Measurements from ENCODE around the gene RERE.

DNA sequence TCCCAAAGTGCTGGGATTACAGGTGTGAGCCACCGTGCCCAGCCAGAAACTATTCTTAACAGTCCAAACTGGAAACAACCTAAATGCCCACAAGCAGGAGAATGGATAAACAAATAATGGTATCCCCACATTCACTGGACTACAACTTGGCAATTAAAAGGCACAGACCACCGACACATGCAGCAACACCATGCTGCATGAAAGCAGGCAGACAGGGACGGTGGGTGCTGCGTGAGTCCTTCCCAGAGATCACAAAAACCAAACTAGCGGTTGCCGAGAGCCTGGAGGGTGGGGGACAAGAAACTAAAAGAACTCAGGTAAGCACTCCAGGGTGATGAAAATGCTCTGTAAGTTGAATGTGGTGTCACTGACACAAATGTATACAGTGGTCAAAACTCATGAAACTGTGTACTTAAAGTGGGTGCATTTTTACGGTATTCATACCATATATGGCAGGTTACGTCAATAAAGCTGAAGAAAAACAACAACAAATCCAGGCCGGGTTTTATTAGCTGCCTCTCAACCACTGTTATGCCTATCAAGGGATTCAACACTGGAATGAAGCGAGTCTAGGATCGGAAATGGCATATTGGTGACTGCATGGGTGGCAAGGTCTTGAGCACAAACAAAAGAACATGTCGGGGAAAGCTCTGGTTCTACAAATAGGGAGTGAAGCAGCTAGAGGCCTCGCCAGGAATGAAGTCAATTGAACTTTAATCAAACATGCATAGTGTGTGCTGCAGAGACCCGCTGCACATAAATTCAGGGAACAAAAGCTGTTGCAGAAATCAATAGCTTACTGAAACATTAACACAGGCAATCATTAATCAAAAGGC is 447.2 kb downstream of the RERE start:
- TF ChIP-seq, protein P1, sequence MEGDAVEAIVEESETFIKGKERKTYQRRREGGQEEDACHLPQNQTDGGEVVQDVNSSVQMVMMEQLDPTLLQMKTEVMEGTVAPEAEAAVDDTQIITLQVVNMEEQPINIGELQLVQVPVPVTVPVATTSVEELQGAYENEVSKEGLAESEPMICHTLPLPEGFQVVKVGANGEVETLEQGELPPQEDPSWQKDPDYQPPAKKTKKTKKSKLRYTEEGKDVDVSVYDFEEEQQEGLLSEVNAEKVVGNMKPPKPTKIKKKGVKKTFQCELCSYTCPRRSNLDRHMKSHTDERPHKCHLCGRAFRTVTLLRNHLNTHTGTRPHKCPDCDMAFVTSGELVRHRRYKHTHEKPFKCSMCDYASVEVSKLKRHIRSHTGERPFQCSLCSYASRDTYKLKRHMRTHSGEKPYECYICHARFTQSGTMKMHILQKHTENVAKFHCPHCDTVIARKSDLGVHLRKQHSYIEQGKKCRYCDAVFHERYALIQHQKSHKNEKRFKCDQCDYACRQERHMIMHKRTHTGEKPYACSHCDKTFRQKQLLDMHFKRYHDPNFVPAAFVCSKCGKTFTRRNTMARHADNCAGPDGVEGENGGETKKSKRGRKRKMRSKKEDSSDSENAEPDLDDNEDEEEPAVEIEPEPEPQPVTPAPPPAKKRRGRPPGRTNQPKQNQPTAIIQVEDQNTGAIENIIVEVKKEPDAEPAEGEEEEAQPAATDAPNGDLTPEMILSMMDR (IDR thresholded peaks at IDR 0.05) = no peak
- no peak for TF ChIP-seq POLR2AphosphoS5 (IDR thresholded peaks at IDR 0.05; ENCODE audit: insufficient read depth in 1 of 2, low read depth in 1 of 2)
